Fibroblast of skin of abdomen (primary cell): ENCODE data around the gene GABRR2.
A peak's percentile ranks its signal among the peaks of the same experiment; 100 is the strongest.
"Not testable (repeated sequence)": the region's sequence is repeated elsewhere in the genome, so short reads cannot be mapped to it uniquely, and the experiment has no call there.

ENCODE experiments used
- DNase-seq: peaks from one replicate; pipeline ENCODE4 v3.0.0-alpha.2; 2013

GABRR2 gene

DNA sequence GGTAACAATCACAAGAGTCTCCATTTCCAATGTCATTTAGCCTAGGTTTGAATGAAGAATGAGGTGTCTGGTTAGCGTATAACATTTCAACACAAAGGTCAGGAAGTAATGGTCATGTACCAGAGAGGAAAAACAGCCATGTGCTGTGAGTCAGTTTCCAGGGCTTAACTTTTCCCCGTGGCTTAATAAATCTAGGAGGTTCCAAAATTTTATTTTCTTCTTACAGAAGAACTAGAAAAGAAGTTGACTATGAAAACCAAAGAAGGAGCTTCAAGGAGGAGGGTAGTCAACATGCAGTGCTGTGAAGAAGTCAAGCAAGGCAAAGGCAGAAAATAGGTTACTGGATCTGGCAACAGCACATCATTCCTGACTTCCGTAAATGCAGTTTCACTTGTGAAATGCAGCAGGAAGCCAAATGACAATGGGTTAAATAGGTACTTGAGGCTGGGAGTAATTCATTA is 8.4 kb upstream of the GABRR2 start:
- DNase-seq = peak; percentile 17

DNA sequence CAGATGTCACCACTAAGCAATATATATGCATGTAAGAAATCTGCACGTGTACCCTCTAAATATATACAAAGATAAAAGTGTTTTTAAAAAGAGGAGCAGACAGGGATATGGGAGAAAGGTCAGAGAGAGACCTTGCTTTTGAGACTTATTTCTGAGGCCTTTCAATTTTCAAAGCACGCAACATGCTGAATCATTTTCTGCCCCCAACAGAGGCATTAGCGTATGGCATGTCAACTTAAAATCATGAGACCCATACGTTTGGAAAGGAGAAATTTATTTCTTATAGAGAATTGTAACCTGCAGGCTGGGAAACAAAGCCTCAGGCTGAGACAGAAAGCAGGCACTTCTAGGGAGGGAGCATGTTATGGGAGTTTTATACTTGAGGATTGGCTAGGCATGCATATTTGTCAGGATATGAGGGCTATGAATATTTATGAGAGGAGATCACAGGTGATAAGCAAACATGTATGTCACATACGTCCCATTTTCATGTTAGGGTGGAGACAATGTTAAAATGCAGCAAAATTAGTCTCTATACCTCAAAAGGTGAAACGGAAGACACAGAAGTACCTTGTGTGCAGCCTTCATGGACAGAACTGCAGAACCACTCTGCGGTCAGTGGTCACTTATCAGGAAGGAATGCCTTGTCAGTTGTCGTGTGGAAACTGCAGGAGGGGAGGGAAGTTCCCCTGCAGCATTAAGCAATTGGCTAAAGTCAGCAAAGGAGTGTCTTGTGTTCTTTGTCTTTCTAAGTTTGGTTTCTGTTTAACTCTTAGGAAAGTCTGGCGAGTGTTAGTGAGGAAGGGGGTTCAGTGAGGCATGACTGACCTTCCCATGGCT is 6.3 kb upstream of the GABRR2 start:
- no peak for DNase-seq

DNA sequence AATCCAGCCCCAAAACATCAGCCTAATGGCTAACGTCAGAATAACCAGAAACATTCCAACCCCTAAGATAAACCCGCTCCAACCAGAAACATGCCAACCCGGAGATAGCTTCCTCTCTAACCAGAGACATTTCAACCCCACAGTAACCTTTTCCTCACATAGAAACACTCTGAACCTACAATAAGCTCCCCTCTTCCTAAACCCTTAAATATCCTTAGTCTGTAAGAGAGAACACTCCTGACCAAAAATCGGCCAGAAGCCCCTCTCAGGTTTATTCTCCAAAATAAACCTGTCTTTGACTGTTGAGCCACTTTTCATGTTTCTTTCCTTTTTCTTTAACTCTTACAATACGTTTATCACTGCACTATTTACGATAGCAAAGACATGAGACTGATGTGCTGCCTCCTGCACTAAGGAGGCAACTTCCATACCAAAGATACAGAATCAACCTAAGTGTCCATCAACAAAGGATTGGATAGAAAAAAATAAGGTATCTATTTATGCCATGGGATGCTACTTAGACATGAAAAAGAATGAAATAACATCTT is 5.0 kb upstream of the GABRR2 start:
- no peak for DNase-seq

DNA sequence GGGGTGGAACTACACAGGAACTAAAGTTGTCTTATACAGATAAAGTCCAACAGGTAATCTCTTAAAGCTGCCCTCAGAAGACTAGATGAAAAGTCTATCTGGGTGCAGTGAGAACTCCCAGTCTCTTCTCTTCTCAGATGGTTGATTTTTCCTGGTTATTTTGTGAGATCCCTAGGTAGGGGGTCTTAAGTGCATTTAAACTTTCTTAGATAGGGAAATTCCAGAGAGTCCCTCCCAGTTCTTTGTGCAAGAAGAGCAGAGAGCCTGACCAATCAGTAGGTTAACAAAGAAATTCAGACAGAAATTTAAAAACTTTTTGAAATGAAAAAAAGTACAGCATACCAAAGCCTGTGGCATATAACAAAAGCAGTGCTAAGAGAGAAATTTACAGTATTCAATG is 2.0 kb upstream of the GABRR2 start:
- no peak for DNase-seq

DNA sequence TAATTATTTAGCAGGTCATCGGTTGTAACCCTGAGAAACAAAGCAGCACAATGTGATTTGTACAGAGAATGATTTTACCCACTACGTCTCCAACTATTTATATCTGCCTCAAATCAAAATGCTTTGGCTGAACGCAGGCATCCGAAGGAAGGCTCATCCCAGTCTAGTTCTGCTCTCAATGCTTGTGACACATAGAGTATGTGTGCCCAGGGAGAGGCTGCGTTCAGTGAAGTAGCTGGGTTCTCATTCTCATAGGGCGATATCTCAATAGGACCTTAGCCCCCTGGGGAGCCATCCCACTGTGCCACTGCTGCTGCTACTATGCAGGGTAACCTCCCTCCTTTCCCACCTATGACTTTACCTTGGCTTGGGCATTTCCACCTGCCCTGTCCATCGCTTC is 407 bp downstream of the GABRR2 start:
- DNase-seq = no peak

DNA sequence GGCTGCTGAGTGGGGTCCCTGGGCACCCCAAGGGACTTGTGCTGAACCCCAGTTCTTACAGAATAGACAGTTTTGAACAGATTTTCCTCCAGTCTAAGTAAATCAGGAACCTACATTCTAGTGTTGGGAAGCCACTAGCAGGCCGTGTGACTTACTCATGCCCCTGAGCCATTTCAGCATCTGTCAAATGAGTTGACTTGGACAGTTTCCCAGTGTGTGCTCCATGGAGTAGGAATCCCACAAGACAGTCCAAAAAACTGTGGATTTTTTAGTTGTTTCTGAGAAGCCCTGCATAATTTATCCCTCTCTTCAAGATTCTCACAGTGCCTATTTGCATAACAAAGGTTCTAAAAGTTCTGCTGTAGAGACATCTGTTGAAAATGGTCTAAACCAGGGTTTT is 2.1 kb downstream of the GABRR2 start:
- peak; percentile 93 for DNase-seq

DNA sequence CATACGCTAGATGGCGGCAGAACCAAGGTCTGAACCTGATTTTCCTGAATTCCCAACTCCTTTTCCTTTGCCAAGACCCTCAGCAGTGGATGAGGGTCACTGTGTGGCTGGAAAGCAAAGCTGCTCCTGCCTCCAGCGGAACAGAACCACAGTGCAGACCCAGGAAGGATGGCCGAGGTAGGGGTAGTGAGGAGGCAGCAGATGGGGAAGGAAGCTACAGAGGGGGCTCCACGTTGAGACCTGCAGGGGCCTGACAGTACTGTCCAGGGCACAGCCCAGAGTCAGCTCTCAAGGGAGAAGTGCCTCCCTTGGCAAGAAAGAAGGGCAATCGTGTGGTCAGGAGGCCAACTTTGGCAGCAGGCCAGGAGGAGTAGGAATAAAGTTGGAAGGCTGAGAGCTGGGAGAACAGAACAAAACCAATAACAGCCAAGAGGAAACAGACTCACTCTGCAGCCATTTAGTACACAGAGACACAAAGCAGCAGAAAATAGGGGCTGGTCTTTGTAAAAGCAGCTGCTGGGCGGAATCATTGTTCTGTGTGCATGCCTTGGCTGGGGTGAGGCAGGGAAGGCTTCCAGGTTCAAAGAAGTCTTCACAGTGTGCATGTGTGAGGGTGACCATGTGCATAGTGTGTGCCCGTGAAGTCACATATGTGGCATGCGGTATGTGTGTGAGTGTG is 3.1 kb downstream of the GABRR2 start:
- DNase-seq = peak; percentile 57

DNA sequence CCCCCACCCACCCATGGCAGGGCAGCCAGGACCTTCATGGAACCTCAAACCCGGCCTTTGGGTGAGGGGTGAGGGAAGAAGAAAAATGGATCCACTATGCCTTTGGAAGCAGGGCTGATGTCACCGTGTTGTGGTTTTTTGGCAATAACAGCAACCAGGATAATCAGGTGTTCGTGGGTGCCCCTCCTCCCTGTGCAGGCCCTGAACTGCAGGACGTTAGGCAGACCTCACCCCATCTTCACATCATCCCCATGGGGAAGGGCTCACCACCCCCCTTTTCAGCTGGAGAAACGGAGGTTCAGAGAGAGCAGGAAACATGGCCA is 3.6 kb downstream of the GABRR2 start:
- no peak for DNase-seq

DNA sequence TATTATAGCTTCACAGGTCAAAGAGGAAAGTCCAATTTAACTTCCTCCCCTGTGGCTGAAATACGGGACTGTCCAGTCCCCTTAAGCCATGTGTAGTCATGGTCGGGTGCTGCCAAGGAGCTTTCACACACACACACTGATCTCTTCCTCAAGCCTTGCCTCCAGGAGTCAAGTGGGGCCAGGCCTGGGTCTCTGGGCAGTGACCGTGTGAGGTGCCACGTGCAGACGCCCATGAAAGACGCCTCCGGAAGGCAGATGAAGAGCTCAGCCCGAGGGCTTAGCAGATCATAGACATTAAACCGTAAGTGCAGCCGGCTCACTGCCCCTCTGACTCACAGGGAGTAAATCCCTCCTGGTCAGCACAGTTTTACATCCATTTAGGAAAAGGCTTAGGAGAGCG is 4.2 kb downstream of the GABRR2 start:
- DNase-seq = no peak

DNA sequence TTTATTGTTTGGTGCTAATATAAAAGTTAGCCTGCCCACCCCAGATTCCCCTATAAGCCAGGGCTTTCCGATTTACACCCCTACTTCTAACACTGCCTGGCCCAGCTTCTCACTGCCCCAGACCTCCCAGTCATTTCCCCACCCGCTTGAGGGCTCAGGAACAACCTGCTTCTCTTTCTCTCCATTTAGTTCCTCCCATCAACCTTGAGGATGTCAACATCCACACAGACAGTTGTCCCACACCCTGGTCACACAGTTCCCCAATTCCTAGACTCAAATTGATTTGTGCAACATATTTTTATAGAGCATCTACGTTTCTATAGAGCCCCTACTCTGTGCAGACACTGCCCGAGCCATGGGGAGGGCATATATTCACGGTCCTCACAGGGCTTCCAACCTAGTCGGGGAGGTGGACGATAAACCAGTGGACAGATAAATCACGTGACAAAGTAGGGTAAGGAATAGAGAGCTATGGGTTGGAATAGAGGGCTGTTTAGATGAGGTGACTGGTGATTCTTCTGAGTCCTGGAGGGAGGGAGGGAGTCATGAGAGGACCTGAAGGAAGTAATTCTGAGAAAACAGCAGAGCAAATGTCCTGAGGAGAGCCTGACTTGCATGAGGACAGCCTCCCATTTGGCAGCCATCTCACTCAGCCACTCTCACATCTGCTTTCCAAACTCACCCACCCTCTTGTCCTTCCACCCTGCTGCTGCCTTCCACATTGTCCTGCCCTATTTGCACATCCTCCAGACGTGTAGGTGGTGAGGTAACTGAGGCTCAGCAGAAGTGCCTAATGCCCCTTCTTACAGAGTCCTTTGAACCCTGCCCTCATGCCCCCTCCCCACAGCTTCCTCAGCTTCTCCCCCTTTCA is 6.3 kb downstream of the GABRR2 start:
- no peak for DNase-seq

DNA sequence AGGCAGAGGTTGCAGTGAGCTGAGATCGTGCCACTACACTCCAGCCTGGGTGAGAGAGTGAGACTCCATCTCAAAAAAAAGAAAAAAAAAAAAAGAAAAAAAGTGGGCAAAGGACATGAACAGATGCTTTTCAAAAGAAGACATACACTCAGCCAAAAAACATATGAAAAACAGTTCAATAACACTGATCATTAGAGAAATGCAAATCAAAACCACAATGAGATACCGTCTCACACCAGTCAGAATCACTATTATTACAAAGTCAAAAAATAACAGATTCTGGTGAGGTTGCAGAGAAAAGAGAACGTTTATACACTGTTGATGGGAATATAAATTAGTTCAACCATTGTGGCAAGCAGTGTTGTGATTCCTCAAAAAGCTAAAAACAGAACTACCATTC is 10.6 kb downstream of the GABRR2 start:
- DNase-seq = not testable (repeated sequence)

DNA sequence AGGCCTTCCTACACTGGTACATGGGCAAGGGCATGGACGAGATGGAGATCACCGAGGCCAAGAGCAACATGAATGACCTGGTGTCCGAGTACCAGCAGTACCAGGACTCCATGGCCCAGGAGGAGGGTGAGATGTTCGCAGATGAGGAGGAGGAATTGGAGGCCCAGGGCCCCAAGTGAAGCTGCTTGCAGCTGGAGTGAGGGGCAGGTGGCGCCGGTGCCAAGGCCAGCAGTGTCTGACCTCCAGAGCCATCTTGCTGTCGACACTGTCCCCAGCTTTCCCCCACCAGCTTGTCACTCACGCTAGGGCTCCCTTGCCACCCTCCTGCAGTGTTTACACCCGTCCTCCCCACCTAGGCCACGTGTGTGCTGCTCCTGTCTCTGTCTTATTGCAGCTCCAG is 12.2 kb downstream of the GABRR2 start:
- no peak for DNase-seq

DNA sequence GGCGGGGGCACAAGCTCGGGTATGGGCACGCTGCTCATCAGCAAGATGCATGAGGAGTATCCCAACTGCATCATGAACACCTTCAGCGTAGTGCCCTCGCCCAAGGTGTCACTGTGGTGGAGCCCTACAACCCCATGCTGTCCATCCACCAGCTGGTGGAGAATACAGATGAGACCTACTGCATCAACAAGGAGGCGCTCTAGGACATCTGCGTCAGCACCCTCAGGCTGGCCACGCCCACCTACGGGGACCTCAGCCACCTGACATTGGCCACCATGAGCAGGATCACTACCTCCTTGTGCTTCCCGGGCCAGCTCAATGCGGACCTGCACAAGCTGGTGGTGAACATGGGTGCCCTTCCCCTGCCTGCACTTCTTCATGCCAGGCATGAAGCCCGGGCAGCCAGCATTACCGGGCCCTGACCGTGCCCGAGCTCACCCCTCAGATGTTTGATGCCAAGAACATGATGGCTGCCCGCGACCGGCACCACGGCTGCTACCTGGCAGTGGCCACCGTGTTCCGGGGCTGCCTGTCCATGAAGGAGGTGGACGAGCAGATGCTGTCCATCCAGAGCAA is 12.8 kb downstream of the GABRR2 start:
- no peak for DNase-seq

DNA sequence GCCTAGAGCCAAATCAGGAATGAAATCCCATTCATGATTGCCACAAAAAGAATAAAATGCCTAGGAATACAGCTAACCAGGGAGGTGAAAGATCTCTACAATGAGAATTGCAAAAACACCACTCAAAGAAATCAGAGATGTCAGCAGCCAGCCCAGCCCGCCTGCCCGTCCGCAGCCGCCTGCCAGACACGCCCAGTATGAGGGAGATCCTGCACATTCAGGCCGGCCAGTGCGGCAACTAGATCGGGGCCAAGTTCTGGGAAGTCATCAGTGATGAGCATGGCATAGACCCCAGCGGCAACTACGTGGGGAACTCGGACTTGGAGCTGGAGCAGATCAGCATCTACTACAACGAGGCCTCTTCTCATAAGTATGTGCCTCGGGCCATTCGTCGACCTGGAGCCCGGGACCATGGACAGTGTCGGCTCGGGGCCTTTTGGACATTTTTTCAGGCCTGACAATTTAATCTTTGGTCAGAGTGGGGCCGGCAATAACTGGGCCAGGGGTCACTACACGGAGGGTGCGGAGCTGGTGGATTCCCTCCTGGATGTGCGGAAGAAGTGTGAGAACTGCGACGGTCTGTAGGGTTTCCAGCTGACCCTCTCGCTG is 13.4 kb downstream of the GABRR2 start:
- no peak for DNase-seq

DNA sequence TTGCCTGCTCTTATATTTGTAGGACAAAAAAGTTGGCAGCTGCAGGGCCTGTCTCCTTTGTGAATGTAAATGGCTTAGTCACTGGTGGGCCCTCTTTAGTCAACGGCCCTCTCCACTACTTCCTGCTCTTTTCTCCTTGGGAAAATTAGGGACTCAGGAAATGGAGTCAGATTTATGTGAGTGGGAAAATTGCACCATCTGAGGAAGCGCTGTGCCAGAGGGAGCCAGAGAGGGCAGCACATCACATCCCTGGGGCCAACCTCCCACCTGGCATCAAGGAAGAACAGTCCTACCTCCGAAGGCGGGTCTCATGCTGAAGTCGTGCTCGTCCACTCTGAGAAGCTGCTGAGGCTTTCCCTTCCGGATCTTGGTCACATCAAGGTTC is 15.6 kb downstream of the GABRR2 start:
- no peak for DNase-seq

DNA sequence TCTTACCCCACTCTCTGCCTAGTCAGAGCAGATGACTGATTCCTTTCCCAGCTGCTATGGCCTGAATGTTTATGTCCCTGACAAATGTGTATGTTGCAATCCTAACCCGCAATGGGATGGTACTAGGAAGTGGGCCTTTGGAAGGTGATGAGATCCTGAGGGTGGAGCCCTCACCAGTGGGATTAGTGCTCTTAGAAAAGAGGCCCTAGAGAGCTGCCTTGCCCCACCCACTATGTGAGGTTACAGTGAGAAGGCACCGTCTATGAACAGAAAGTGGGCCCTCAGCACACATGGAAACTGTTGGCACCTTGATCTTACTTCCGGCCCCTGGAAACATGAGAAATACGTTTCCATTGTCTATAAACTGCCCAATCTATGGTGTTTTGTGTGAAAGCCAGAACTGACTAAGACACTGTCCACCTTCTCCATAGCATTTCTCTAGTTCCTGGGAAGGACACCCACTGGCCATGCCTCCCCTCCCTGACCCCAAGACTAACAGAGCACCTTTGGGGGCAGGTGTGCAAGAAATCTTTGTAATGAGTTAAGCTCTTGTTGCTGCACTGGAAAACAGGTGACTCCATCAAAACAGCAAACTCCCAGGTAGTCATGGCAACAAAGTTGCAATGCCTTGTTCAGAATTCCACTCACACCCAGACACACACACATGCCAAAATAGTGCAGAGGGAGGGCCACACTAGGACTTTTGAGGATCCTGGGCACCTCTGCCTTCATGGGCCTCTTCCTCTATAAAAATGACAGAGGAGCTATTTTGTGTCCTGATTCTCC is 16.2 kb downstream of the GABRR2 start:
- peak; percentile 13 for DNase-seq

DNA sequence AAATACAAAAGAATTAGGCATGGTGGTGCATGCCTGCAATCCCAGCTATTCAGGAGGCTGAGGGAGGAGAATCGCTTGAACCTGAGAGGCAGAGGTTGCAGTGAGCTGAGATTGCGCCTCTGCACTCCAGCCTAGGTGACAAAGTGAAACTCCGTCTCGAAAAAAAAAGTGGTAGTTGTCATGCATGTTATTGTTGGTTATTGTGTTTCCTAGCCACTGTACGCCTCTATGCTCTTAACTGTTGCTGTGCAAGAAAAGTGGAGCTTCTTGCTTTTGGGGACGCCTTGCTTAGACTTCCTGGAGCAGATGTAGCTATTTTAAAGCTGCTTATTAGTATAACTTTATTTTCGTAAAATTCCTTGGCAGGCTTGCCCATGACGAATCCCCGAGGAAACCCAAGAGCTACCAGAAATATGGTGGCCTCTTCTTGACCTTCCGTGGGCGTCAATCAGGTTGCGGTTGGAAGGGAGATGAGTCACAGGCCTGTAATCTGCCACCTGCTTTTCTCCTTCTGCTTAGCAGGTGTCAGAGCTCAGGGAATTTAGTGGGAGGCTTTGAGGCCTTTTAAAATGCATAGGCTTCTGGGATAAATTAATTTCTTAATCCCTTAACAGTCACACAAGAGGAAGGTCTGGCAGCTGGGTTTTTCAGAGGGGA is 17.3 kb downstream of the GABRR2 start:
- DNase-seq = peak; percentile 93

DNA sequence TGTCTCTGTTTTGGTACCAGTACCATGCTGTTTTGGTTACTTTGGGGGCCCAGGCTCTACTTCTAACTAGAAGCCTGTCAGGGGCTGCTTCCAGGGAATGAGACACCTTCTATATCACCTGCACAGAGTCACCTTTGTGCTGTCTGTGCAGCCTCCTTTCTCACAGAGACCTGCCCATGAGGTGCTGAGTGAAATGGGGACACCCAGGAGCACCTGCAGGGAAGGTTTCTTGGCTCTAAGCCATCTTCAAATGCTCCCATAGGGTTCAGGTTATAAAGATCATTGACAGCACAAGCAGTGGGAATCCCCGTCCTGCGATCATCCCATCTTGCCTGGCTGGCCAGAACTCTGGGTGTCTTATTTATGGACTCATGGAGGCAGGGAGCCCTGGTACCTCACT is 19.1 kb downstream of the GABRR2 start:
- DNase-seq = no peak

DNA sequence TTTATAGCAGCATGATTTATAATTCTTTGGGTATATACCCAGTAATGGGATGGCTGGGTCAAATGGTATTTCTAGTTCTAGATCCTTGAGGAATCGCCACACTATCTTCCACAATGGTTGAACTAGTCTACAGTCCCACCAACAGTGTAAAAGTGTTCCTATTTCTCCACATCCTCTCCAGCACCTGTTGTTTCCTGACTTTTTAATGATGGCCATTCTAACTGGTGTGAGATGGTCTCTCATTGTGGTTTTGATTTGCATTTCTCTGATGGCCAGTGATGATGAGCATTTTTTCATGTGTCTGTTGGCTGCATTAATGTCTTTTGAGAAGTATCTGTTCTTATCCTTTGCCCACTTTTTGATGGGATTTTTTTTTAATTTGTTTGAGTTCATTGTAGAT is 20.0 kb downstream of the GABRR2 start:
- not testable (repeated sequence) for DNase-seq

DNA sequence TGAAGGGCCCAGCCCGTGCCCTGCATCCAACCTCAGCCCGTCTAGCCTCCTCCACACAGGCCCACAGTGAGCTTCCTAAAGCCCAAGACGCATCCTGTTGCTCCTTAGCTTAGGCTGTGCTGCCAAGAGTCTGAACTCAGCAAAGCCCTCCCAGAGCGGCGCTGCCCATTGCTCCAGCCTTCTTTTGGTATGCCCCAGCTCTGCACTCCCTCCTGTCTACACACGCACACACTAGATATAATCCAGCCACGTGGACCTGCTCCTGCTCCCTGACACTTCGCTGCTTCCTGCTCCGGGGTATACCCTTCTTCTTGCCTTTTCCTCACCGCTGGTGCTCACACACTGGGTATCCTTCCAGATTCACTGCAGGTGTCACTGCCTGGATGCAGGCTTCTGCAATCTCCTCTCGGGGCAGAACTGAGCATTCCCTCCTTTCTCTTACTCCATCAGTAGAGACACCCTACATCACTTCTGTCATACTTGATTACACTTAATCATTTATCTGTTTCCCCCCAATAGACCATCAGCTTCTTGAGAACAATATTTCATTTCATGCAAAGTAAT is 23.8 kb downstream of the GABRR2 start:
- no peak for DNase-seq
